ENCODE measurements around the gene MOCS3.
A peak's percentile ranks its signal among the peaks of the same experiment; 100 is the strongest.
"Not testable (repeated sequence)": the region's sequence is repeated elsewhere in the genome, so short reads cannot be mapped to it uniquely, and the experiment has no call there.

Gene MOCS3

DNA sequence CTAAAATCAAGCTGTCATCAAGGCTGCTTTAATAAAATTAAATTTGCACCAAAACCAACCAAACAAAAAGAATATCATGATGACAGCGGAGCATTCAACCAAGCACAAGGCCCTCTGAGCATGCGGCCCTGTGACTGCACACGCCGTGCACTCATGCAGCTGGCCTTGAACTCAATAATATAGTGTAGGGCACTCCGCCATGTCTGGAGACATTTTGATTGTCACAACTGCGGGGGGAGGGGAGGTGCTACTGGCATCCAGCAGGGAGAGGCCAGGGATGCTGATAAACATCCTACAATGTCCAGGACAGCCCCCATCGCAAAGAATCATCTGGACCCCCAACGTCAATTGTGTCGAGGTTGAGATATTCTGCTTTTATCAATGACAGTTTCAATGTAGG is 9.7 kb downstream of the MOCS3 start:
- H3K4me3 ChIP-seq (replicated peaks; ENCODE audit: low read depth, low read length): no peak overlapping the region
- TF ChIP-seq, protein P1, sequence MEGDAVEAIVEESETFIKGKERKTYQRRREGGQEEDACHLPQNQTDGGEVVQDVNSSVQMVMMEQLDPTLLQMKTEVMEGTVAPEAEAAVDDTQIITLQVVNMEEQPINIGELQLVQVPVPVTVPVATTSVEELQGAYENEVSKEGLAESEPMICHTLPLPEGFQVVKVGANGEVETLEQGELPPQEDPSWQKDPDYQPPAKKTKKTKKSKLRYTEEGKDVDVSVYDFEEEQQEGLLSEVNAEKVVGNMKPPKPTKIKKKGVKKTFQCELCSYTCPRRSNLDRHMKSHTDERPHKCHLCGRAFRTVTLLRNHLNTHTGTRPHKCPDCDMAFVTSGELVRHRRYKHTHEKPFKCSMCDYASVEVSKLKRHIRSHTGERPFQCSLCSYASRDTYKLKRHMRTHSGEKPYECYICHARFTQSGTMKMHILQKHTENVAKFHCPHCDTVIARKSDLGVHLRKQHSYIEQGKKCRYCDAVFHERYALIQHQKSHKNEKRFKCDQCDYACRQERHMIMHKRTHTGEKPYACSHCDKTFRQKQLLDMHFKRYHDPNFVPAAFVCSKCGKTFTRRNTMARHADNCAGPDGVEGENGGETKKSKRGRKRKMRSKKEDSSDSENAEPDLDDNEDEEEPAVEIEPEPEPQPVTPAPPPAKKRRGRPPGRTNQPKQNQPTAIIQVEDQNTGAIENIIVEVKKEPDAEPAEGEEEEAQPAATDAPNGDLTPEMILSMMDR (IDR thresholded peaks at IDR 0.05; ENCODE audit: low read depth, low read length, missing control alignments): no peak
- no peak for DNase-seq (ENCODE audit: extremely low read depth, low read depth)

DNA sequence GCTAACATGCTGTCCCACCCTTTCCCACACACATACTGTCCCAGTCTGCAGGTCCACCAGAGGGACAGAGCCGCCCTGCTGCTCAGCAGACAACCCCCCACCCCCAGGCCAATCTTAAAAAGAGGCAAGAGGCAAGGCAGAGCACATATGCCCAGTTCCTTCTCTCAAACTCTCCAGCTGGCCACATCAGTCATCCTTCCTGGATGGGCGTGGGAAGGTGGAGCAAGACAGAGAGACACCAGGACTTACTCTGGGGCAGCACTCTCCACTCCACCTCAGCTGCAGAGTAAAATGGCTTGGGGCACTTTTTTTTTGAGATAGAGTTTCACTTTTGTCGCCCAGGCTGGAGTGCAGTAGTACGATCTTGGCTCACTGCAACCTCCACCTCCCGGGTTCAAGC is 10.8 kb downstream of the MOCS3 start:
- no peak overlapping the region for H3K4me3 ChIP-seq (replicated peaks; ENCODE audit: low read depth, low read length)
- DNase-seq (ENCODE audit: extremely low read depth, low read depth): no peak
- TF ChIP-seq, protein P1 (IDR thresholded peaks at IDR 0.05; ENCODE audit: low read depth, low read length, missing control alignments): no peak

- no peak overlapping the region for H3K4me3 ChIP-seq (replicated peaks; ENCODE audit: low read depth, low read length)
- DNase-seq (ENCODE audit: extremely low read depth, low read depth): no peak
- TF ChIP-seq, protein P1 (IDR thresholded peaks at IDR 0.05; ENCODE audit: low read depth, low read length, missing control alignments): no peak
Observed at GRCh38 chr20:50969912-50970311, 11.3 kb downstream of the MOCS3 start.

DNA sequence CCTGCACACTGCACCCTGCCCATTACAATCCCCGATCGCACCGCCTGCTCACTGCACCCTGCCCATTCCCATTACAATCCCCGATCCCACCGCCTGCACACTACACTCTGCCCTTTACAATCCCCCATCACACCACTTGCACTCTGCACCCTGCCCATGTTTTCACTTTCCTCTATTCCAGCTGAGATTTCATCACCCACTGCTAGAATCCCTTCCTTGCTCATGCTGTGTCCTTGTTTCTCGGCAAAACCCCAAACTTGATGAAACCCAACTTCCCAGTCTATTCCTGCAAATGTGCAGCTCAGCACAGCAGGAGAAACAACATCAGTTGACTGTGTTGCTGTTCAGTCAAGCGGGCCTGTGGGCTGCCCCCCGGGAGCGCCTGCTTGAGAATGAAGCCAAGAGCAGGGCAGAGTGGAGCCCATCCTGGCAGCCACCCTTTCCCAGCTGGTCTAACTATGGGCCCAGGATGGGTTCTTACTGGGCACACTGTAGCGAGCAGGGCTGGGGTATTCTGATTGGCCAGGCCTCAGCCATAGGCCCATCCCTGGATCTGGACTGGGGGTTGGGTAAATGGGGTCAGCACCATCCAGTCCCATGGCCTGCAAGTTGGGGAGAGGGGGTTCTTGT is 17.2 kb downstream of the MOCS3 start:
- TF ChIP-seq, protein P1 (IDR thresholded peaks at IDR 0.05; ENCODE audit: low read depth, low read length, missing control alignments): no peak
- no peak for DNase-seq (ENCODE audit: extremely low read depth, low read depth)
- H3K4me3 ChIP-seq (replicated peaks; ENCODE audit: low read depth, low read length): no peak overlapping the region

GRCh38 chr20:50977066-50978021 is 18.7 kb downstream of the MOCS3 start:
- TF ChIP-seq, protein P1 (IDR thresholded peaks at IDR 0.05; ENCODE audit: low read depth, low read length, missing control alignments): no peak
- no peak overlapping the region for H3K4me3 ChIP-seq (replicated peaks; ENCODE audit: low read depth, low read length)
- DNase-seq (ENCODE audit: extremely low read depth, low read depth): no peak

DNA sequence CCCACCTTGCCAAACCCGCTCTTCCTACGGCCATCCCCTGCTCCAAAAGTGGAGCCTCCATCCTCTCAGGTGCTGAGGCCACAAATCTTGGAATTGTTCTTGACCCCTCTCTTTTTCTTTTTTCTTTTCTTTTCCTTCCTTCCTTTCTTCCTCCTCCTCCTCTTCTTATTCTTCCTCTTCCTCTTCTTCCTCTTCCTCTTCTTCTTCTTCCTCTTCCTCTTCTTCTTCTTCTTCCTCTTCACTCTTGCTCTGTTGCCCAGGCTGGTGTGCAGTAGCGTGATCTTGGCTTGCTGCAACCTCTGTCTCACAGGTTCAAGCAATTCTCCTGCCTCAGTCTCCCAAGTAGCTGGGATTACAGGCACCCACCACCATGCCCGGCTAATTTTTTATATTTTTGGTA is 19.9 kb downstream of the MOCS3 start:
- DNase-seq (ENCODE audit: extremely low read depth, low read depth); H3K4me3 ChIP-seq (replicated peaks; ENCODE audit: low read depth, low read length): not testable (repeated sequence)

GRCh38 chr20:50980071-50980681 is 21.6 kb downstream of the MOCS3 start:
- H3K4me3 ChIP-seq (replicated peaks; ENCODE audit: low read depth, low read length): no peak overlapping the region
- TF ChIP-seq, protein P1 (IDR thresholded peaks at IDR 0.05; ENCODE audit: low read depth, low read length, missing control alignments): no peak
- DNase-seq (ENCODE audit: extremely low read depth, low read depth): peak; percentile 87
